ENCODE results near the gene COBLL1.

COBLL1 gene

GRCh38 chr2:164705412-164706167 lies 136.0 kb downstream of the COBLL1 start:
- DNase-seq: no peak

- no peak for DNase-seq
Measured at GRCh38 chr2:164703915-164704706, 137.5 kb downstream of the COBLL1 start.

GRCh38 chr2:164701565-164701964 lies 140.1 kb downstream of the COBLL1 start:
- DNase-seq: no peak

- DNase-seq: no peak
Measured at GRCh38 chr2:164700390-164700789, 141.2 kb downstream of the COBLL1 start.

- DNase-seq: no peak
Measured at GRCh38 chr2:164697688-164698461, 143.7 kb downstream of the COBLL1 start.

- no peak for DNase-seq
Measured at GRCh38 chr2:164696634-164697033, 145.0 kb downstream of the COBLL1 start.

- no peak for DNase-seq
Measured at GRCh38 chr2:164694275-164694695, 147.3 kb downstream of the COBLL1 start.

GRCh38 chr2:164693834-164694233 lies 147.8 kb downstream of the COBLL1 start:
- DNase-seq: no peak

- no peak for DNase-seq
Measured at GRCh38 chr2:164693390-164693789, 148.2 kb downstream of the COBLL1 start.

GRCh38 chr2:164692958-164693357 lies 148.7 kb downstream of the COBLL1 start:
- DNase-seq: no peak

GRCh38 chr2:164692114-164692513 lies 149.5 kb downstream of the COBLL1 start:
- no peak for DNase-seq

- no peak for DNase-seq
Measured at GRCh38 chr2:164691346-164691887, 150.2 kb downstream of the COBLL1 start.

GRCh38 chr2:164690361-164690760 lies 151.3 kb downstream of the COBLL1 start:
- DNase-seq: no peak

- no peak for DNase-seq
Measured at GRCh38 chr2:164688896-164689419, 152.7 kb downstream of the COBLL1 start.

- DNase-seq: no peak
Measured at GRCh38 chr2:164681009-164681408, 160.6 kb downstream of the COBLL1 start.

GRCh38 chr2:164678631-164679149 lies 162.9 kb downstream of the COBLL1 start:
- DNase-seq: no peak

GRCh38 chr2:164677733-164678132 lies 163.9 kb downstream of the COBLL1 start:
- no peak for DNase-seq

- DNase-seq: no peak
Measured at GRCh38 chr2:164677271-164677670, 164.4 kb downstream of the COBLL1 start.

- no peak for DNase-seq
Measured at GRCh38 chr2:164675687-164676086, 165.9 kb downstream of the COBLL1 start.

- DNase-seq: no peak
Measured at GRCh38 chr2:164675027-164675426, 166.6 kb downstream of the COBLL1 start.

GRCh38 chr2:164671664-164672396 lies 169.8 kb downstream of the COBLL1 start:
- no peak for DNase-seq

GRCh38 chr2:164669291-164669690 lies 172.3 kb downstream of the COBLL1 start:
- DNase-seq: no peak
